ENCODE data around the gene ZNF799.
"Not testable (repeated sequence)": the region's sequence is repeated elsewhere in the genome, so short reads cannot be mapped to it uniquely, and the experiment has no call there.

Gene ZNF799

GRCh38 chr19:12400633-12401502 lies at the start of gene ZNF799:
TSS of gene ZNF799 (minus strand) at chr19:12401271. CDS start at chr19:12401070, 201 bp downstream.
- DNase-seq = peak; percentile 92

GRCh38 chr19:12450844-12451243 lies 49.8 kb upstream of the ZNF799 start:
- no peak for DNase-seq

DNA sequence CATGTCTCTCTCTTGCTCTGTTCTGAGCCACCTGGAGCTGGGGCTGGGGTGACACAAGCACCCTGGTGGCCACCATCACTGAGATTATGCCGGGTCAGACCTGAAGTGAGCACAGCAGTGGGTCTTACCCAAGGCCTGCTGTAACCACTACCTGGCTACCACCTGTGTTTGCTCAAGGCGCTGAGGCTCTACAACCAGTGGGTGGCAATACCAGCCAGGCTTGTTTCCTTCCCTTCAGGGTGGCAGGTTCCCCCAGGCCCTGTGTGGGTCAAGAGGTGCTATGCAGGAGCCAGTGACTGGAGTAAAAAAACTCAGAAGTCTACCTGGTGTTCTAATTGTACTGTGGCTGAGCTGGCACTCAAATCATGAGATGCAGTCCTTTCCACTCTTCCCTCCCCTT lies 47.7 kb upstream of the ZNF799 start:
- DNase-seq = no peak

GRCh38 chr19:12440541-12441316 lies 39.7 kb upstream of the ZNF799 start, which contains the start of gene ZNF443:
TSS of gene ZNF443 (minus strand) at chr19:12441021. CDS start at chr19:12440914, 107 bp downstream.
- peak; percentile 100 for DNase-seq

- peak; percentile 70 to 79 for DNase-seq
Measured at GRCh38 chr19:12439686-12440540, 38.8 kb upstream of the ZNF799 start.

DNA sequence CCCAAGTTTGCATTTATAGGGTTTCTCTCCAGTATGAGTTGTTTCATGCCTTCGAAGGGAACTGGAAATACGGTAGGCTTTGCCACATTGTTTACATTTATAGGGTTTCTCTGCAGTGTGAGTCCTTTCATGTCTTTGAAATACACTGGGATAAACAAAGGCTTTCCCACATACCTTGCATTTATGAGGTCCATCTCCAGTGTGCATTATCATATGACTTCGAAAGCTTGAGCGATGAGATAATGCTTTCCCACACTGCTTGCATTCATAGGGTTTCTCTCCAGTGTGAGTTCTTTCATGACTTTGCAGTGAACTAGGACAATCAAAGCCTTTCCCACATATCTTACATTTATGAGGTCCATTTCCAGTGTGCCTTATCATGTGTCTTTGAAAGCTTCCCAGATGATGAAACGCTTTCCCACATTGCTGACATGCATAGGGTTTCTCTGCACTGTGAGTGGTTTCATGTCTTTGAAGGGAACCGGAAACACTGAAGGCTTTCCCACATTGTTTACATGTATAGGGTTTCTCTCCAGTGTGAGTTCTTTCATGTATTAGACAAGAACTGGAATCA lies 29.7 kb upstream of the ZNF799 start:
- not testable (repeated sequence) for DNase-seq

DNA sequence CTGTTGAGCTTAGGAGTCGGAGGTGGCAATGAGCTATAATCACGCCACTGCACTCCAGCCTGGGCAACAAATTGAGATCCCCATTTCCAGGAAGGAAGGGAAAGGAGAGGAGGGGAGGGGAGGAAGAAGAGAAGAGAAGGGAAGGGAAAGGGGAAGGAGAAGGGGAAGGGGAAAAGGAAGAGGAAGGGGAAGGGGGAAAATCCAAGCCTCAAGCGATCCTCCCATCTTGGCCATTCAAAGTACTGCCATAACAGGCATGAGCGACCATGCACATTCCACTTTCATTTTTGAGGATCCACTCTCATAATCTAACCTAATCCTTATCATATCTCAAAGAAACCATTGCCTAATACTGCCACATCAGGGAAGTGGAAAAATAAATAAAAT lies 24.8 kb upstream of the ZNF799 start:
- DNase-seq = no peak

DNA sequence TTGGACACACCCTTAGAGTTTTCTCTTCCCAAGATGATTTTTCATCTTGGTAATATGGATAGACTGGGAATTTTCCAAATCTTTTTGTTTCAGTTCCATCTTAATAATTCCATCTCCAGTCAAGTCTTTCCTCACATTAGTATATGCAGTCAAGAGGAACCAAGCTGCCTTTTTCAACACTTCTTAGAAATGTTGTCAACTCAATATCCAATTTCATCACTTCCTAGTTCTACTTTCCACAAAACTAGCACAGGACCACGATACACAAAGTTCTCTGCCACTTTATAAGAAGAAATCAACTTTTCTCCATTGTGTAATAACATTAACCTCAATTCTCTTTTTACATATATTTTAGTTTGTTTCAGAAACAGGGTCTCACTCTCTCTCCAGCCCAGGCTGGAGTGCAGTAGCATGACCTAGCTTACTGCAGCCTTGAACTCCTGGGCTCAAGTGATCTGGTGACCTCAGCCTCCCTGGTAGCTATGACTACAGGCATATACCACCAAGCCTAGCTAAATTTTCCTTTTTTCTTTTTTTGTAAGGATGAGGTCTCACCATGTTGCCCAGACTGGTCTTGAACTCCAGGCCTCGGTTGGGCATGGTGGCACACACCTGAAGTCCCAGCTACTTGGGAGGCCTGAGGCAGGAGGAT lies 24.3 kb upstream of the ZNF799 start:
- no peak for DNase-seq

- DNase-seq = not testable (repeated sequence)
Measured at GRCh38 chr19:12417273-12417672, 16.2 kb upstream of the ZNF799 start.

GRCh38 chr19:12411893-12412292 lies 10.8 kb upstream of the ZNF799 start:
- DNase-seq = no peak

DNA sequence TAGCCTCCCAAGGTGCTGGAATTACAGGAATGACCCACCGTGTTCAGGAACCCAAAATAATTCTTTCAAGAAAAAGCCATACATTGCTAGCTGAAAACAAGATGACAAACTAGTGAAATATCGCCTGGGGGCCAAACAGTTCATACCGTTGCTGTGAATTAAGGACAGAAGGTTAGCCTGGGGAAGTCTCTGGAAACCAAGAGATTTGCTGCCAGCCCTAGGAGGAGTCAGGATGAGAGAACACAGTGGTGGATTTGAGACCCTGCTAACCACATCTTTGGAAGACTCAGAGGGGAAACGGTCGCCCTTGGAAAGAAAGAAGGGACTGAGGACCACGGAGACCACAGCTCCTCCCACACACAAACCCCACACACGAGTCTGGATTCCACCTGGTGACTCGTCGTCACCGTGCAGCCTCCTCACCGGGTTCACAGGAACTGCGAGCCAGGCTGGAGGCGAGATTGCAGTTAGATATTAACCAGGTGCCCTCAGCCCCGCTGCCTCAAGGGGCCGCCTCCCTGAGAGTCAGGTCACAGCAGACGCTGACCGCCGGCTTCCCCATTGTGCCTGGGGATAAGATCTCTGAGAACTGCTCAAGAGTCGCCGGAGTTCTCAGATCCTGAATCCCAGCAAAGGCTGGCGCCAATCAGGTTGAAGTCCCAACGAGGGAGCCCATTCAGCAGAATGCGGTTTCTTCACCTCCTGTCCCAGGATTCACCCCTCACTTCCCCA lies 1.0 kb downstream of the ZNF799 start:
- DNase-seq = peak; percentile 59 to 69

GRCh38 chr19:12391148-12391547 lies 9.9 kb downstream of the ZNF799 start:
- DNase-seq = not testable (repeated sequence)

GRCh38 chr19:12386365-12386764 lies 14.7 kb downstream of the ZNF799 start:
- DNase-seq = not testable (repeated sequence)

- no peak for DNase-seq
Measured at GRCh38 chr19:12380444-12380737, 20.7 kb downstream of the ZNF799 start.

DNA sequence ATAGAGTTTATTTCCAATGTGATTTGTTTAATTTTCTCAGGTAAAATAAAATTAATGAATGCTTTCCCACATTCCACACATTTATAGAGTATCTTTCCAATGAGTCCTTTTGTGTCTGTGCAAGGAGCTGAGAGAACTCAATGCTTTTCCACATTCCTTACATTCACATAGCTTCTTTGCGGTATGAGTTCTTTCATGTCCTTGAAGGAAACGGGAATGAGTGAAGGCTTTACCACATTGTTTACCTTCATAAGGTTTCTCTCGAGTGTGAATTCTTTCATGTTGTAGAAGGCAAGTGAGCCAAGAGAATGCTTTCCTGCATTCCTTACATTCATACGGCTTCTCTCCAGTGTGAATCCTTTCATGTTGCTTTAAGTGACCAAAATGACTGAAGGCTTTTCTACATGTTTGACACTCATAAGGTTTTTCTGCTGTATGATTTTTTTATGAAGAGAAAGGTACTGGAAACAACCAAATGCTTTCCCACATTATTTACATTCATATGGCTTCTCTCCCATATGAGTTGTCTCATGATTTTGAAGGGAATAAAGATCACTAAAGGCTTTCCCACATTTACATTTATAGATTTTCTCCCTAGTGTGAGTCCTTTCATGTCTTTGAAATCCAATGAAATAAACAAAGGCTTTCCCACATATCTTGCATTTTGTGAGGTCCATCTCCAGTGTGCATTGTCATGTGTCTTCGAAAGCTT lies 21.2 kb downstream of the ZNF799 start:
- DNase-seq = no peak

DNA sequence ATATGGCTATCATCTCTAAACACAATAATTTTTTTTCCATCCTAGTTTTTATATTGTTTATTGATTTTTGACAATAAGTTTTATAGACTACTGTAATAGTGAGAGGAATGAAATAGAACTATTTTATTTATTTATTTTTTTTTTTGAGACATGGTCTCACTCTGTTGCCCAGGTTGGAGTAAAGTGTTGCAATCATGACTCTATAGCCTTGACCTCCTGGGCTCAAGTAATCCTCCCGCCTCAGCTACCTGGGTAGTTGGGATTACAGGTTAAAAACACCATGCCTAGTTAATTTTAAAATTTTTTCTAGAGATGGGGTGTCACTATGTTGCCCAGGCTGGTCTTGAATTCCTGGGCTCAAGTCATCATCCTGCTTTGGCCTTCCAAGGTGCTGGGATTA lies 27.0 kb downstream of the ZNF799 start:
- DNase-seq = no peak

DNA sequence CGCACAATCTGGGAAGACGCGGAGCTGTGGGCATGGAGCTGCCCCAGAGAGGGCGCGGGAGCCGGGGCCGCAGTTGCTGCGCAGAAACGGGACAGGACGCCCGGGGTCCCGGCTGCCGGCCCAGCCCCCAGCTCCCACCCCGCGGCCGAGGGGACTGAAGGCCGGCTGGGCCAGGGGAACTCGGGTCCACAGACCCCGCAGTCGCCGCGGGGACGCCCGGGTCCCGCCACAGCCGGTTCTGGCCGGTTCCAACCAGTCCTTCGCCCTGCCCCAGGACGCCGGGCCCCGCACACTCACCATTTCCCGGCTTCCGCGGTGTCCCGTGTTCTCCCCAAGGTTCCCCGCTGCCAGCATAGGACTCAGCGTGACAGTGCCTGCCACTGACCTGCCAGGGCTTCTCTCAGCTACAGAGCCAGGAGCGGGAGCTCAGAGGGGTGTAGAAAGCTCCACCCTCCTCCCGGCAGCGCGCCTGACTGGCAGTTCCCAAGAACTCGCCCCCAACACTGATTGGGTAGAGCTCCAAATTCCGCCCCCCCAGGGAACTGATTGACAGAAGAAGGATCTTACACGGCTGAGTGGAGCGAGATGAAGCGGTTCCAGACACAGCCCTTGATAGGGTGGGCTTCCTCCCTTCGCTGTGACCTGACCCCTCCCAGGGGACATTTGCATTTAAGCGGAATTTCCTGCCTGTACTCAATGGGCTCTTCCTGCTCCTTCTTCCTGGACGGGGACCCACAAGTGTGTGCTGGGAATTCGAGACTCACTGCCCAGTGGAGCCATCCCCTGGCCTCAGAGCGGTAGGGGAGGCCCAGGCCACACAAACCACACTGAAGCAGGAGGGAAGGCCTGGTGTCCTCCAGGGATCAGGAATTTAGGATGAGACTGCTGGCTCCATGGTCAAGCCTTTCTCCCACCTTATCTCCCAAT lies 35.6 kb downstream of the ZNF799 start, which contains the start of gene ZNF442:
ZNF442 (minus strand) TSS at position 448 of the 927 bp plus-strand sequence. CDS start 2,052 bp downstream, outside the sequence.
- DNase-seq = peak; percentile 90 to 91

DNA sequence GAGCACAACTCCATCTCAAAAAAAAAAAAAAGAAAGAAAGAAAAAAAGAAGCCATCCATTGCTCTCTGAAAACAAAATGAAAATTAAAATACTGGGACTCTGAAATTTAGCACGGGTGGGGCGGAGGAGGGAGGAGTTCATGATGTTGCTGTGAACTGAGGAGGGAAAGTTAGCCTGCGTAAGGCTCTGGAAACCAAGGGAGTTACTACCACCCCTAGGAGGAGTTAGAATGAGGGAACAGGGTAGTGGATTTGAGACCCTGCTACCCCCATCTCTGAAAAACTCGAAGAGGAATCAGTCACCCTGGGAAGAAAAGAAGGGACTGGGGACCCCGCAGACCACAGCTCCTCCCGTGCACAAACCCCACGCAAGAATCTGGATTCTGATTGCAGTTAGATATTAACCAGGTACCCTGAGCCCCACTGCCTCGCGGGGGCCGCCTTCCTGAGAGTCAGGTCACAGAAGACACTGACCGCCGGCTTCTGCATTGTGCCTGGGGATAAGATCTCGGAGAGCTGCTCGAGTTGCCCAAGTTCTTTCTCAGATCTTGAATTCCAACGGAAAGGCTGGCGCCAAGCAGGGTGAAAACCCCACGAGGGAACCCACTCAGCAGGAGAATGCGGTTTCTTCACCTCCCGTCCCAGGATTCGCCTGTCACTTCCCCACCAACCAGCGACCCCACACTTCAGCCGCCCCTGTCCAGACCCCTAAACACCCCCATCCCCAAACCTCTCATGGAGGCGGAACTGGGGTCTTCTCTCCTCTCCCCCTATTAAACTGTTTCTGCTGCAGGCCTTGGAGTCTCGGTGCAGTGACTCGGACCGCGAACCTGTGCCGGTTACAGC lies 36.5 kb downstream of the ZNF799 start:
- DNase-seq = peak in 1 of 2 experiments; percentile 21
